GM12878 (cell line): ENCODE results near the gene ATXN7L1. TPM values are rescaled to one million over a fixed set of nuclear protein-coding genes. Genes with fewer than 3 reads are reported as not detected.

Experiments used
- ATAC-seq: fragments of 200-7000 bp; cut with Tn5 transposase; 3 replicates; pipeline ENCODE4 v1.9.1; 2020; ENCODE audit warnings: mild to moderate bottlenecking, moderate library complexity
- BruUV-seq: library from RNA; stranded (reverse); fragments of 400-500 nt; replicated peaks from 2 replicates; lab custom pipeline; 2021; lab: Mats Ljungman, UMichigan
- CTCF ChIA-PET: fragments of 300-600 bp; sonication (Branson Sonifier 250); formaldehyde crosslinking; extraction: SDS; loops from one replicate; lab custom pipeline; 2021; ENCODE audit warnings: inconsistent platforms; lab: Yijun Ruan, JAX
- POLR2A ChIA-PET: fragments of 350-600 bp; formaldehyde crosslinking; extraction: SDS; loops from one replicate; lab custom pipeline; 2021; ENCODE audit warnings: inconsistent platforms; lab: Charles Lee
- RAD21 ChIA-PET: fragments of 300-600 bp; sonication (Branson Sonifier 250); formaldehyde crosslinking; loops from one replicate; lab custom pipeline; 2023; ENCODE audit warnings: antibody characterized with exemption; ENCODE audit not compliant: unreplicated experiment; lab: Charles Lee
- SMC1A ChIA-PET: fragments of 300-600 bp; sonication (Branson Sonifier 250); formaldehyde crosslinking; loops from one replicate; lab custom pipeline; 2023; ENCODE audit not compliant: unreplicated experiment, uncharacterized antibody; lab: Charles Lee
- DNase-seq: peaks from one replicate; pipeline ENCODE4 v3.0.0-alpha.2; 2011; ENCODE audit warnings: low read depth, low spot score
- FAIRE-seq: peaks from 3 replicates; lab custom pipeline; 2011; peaks lifted over from hg19 to GRCh38; lab: Jason Lieb, UNC
- H2AFZ ChIP-seq: 2 replicates; pipeline ENCODE4 v1.6.0; 2011; ENCODE audit warnings: low read depth, low read length, control low read depth; ENCODE audit not compliant: control insufficient read depth
- H3K27ac ChIP-seq: 2 replicates; pipeline ENCODE4 v1.5.1; 2011; ENCODE audit warnings: control low read depth; ENCODE audit not compliant: control insufficient read depth, insufficient read depth
- H3K27me3 ChIP-seq, 2 experiments: replicated peaks in 1 of 2; 2 replicates each; pipeline versions ENCODE4 v1.6.0 to v1.6.1; 2011; ENCODE audit warnings: low read length in 1 of 2; ENCODE audit not compliant: control insufficient read depth in 2 of 2, insufficient read depth in 2 of 2
- H3K36me3 ChIP-seq, 2 experiments: 2 replicates each; pipeline ENCODE4 v1.5.1; 2011; ENCODE audit warnings: low read length in 1 of 2; ENCODE audit not compliant: control insufficient read depth in 2 of 2, insufficient read depth in 2 of 2
- H3K4me1 ChIP-seq: 2 replicates; pipeline ENCODE4 v1.6.1; 2011; ENCODE audit warnings: mild to moderate bottlenecking, low read length, moderate library complexity, mixed read lengths; ENCODE audit not compliant: control insufficient read depth, insufficient read depth
- H3K4me2 ChIP-seq: 2 replicates; pipeline ENCODE4 v1.6.0; 2011; ENCODE audit warnings: control low read depth; ENCODE audit not compliant: control insufficient read depth, insufficient read depth
- H3K4me3 ChIP-seq: fragments of 200-600 bp; sonication (generic); 2 replicates; pipeline ENCODE4 v1.5.1; 2016
- H3K79me2 ChIP-seq: 2 replicates; pipeline ENCODE4 v1.6.0; 2011; ENCODE audit warnings: low read length; ENCODE audit not compliant: control insufficient read depth, insufficient read depth
- H3K9ac ChIP-seq: 2 replicates; pipeline ENCODE4 v1.8.0; 2011; ENCODE audit warnings: low read length, control low read depth, mixed read lengths; ENCODE audit not compliant: control insufficient read depth, insufficient read depth
- H3K9me3 ChIP-seq: replicated peaks from 3 replicates; pipeline ENCODE4 v1.5.1; 2011; ENCODE audit warnings: mild to moderate bottlenecking, low read length; ENCODE audit not compliant: control insufficient read depth, insufficient read depth
- H4K20me1 ChIP-seq: 2 replicates; pipeline ENCODE4 v1.6.0; 2011; ENCODE audit not compliant: control insufficient read depth, insufficient read depth
- CBX3 ChIP-seq: fragments of 200-600 bp; sonication (generic); IDR thresholded peaks from 2 replicates; pipeline ENCODE4 v1.6.1; 2016; ENCODE audit warnings: low read depth, borderline replicate concordance
- CEBPB ChIP-seq, 2 experiments: fragments of 150-350 bp in 1 of 2; IDR thresholded peaks; 2 replicates each; pipeline ENCODE4 v1.6.1; 2012 to 2014; ENCODE audit warnings: low read depth in 2 of 2, low read length in 2 of 2, borderline replicate concordance in 1 of 2, inconsistent platforms in 1 of 2
- CUX1 ChIP-seq: IDR thresholded peaks from 2 replicates; pipeline ENCODE4 v1.6.1; 2012; ENCODE audit warnings: improper control_type of control experiment, low read depth, low read length; ENCODE audit not compliant: insufficient replicate concordance
- EED ChIP-seq: sonication (generic); IDR thresholded peaks from 2 replicates; pipeline ENCODE4 v1.6.1; 2016; ENCODE audit warnings: antibody characterized with exemption, low read depth
- ELK1 ChIP-seq: IDR thresholded peaks from 2 replicates; pipeline ENCODE4 v1.6.1; 2012; ENCODE audit warnings: low read depth, low read length, improper control_type of control experiment
- EP300 ChIP-seq, 2 experiments: fragments of 150-350 bp in 1 of 2; IDR thresholded peaks; 2 replicates each; pipeline ENCODE4 v1.6.1; 2011 to 2012; ENCODE audit warnings: low read depth in 2 of 2, low read length in 2 of 2, borderline replicate concordance in 1 of 2, improper control_type of control experiment in 1 of 2, inconsistent platforms in 1 of 2; ENCODE audit not compliant: control insufficient read depth in 1 of 2
- IKZF1 ChIP-seq: fragments of 450-650 bp; conservative IDR thresholded peaks from 2 replicates; pipeline ENCODE4 v1.6.1; 2017; ENCODE audit warnings: antibody characterized with exemption, mild to moderate bottlenecking
- IRF4 ChIP-seq: IDR thresholded peaks from 2 replicates; pipeline ENCODE4 v1.6.1; 2011; ENCODE audit warnings: low read depth, low read length
- JUNB ChIP-seq: IDR thresholded peaks from 2 replicates; pipeline ENCODE4 v1.6.1; 2016; ENCODE audit warnings: antibody characterized with exemption, mild to moderate bottlenecking
- RELA ChIP-seq: fragments of 450-650 bp; IDR thresholded peaks from 2 replicates; pipeline ENCODE4 v1.8.0; 2014; ENCODE audit warnings: borderline replicate concordance; ENCODE audit not compliant: partially characterized antibody
- SP1 ChIP-seq: IDR thresholded peaks from one replicate; pipeline ENCODE4 v1.6.1; 2011; ENCODE audit warnings: low read depth, low read length
- SPI1 ChIP-seq: IDR thresholded peaks from 2 replicates; pipeline ENCODE4 v1.6.1; 2011; ENCODE audit warnings: low read depth, mild to moderate bottlenecking, low read length, moderate library complexity, borderline replicate concordance; ENCODE audit not compliant: insufficient read depth
- SUPT20H ChIP-seq: IDR thresholded peaks from 2 replicates; pipeline ENCODE4 v1.6.1; 2011; ENCODE audit warnings: low read depth, mild to moderate bottlenecking, low read length, moderate library complexity, borderline replicate concordance; ENCODE audit not compliant: control insufficient read depth
- TCF12 ChIP-seq: IDR thresholded peaks from 2 replicates; pipeline ENCODE4 v1.6.1; 2011; ENCODE audit warnings: low read depth, mild to moderate bottlenecking, low read length
- ZNF274 ChIP-seq: IDR thresholded peaks from one replicate; pipeline ENCODE4 v1.8.0; 2011; ENCODE audit not compliant: insufficient read length, insufficient read depth
- WGBS: methylation state at CpG from one replicate; pipeline ENCODE4 v1.1.6; 2016; ENCODE audit warnings: low lambda C conversion rate; ENCODE audit not compliant: insufficient replicate concordance, insufficient coverage; ENCODE audit errors: missing lambda C conversion rate; 5-methylcytosine and 5-hydroxymethylcytosine counted together
- in situ Hi-C: fragments of 300-500 bp; cut with MboI; formaldehyde crosslinking; loops from 9 replicates; pipeline ENCODE4 v1.14.3; 2018; ENCODE audit warnings: mixed read lengths
- intact Hi-C: fragments of 100-400 bp; cut with micrococcal nuclease; formaldehyde crosslinking; loops from one replicate; pipeline ENCODE4 v1.14.2; 2022; ENCODE audit not compliant: unreplicated experiment
- polyA plus RNA-seq, 11 experiments: library from polyadenylated mRNA; depleted of rRNA in 4 of 11; unstranded in 6 of 11; stranded (reverse) in 5 of 11; fragments of >200 nt; fragmentation: Nextera tagmentation in 4 of 11; fragmentation: Illumina TruSeq in 1 of 11; extraction: Ambion mirVana in 4 of 11; extraction: Trizol in 1 of 11; gene quantifications; 1 replicate in 1 of 11; 2 replicates in 10 of 11; pipeline versions ENCODE4 v1.2.1 to v1.2.3, GENCODE V29; 2011 to 2016; ENCODE audit warnings: inconsistent platforms in 2 of 11, missing spikeins in 2 of 11, low read depth in 1 of 11
- total RNA-seq, 4 experiments: library from RNA; depleted of rRNA in 3 of 4; stranded (reverse); fragments of >200 nt in 3 of 4; fragmentation: Illumina TruSeq in 1 of 4; extraction: Trizol in 1 of 4; gene quantifications; 2 replicates each; pipeline versions ENCODE4 v1.2.1 to v1.2.3, GENCODE V29; 2013 to 2021

Gene ATXN7L1
- total and polyA plus RNA-seq, 10 of the 15 experiments (the other 5 are each of a cell fraction or from before 2014, with no cell fraction given): 0.40 to 2.9 (median 1.2) TPM

- peak; percentile 96 for FAIRE-seq
- ChIA-PET SMC1A (interaction anchor here (0.6 to 12.3 kb wide), 21 partner anchors 9 to 913 kb away, joined by 3 to 182 read pairs (median 4); no protein-coding TSS in a partner anchor), CTCF (interaction anchor here (0.7 to 5.9 kb wide), 9 partner anchors 9 to 249 kb away, joined by 3 to 45 read pairs (median 6); no protein-coding TSS in a partner anchor), RAD21 (interaction anchor here (0.6 to 5.7 kb wide), 11 partner anchors 8 to 473 kb away, joined by 3 to 99 read pairs (median 4); no protein-coding TSS in a partner anchor), POLR2A (interaction anchor here (0.8 to 2.4 kb wide), 5 partner anchors 10 to 263 kb away, joined by 3 to 7 read pairs (median 5); no protein-coding TSS in a partner anchor)
- DNase-seq: peak; percentile 99
- no peak overlapping the region for H2AFZ ChIP-seq
- peak overlapping the region; percentile 76 for H3K27ac ChIP-seq
- no peaks in the 10 kb centered on the region for H4K20me1 ChIP-seq
- peaks cover 3% of the 10 kb centered on the region; the same call in 2 of the 3 replicates for H3K9me3 ChIP-seq
- H3K4me2 ChIP-seq: peak overlapping the region; percentile 76
- TSS peak; percentile 99 for BruUV-seq
- intact Hi-C loops: loop anchor here (2.0 to 5.0 kb wide), 3 partner anchors 40 to 68 kb away; partner anchors contain the start of gene ATXN7L1
- H3K36me3 ChIP-seq: no peaks in the 10 kb centered on the region
- in situ Hi-C loops: loop anchor here (10.0 kb wide), 1 partner anchor 1066 kb away; no protein-coding TSS in a partner anchor
- H3K4me3 ChIP-seq: no peak overlapping the region
- peaks cover 40% of the 10 kb centered on the region for H3K4me1 ChIP-seq
- H3K79me2 ChIP-seq: no peaks in the 10 kb centered on the region
- ATAC-seq: peak; percentile 92
- H3K9ac ChIP-seq: peak overlapping the region; percentile 19; the same call in 1 of the 2 replicates
- no peaks in the 10 kb centered on the region for H3K27me3 ChIP-seq
- WGBS: 6% methylated on average over 8 of the region's 8 CpGs
- TF ChIP-seq ZNF274 (no peak), CEBPB (IDR thresholded peaks at IDR 0.05; ENCODE audit: borderline replicate concordance in 1 of 2, low read depth in 2 of 2, low read length in 2 of 2) (peak in 1 of 2 experiments; percentile 97; a peak in 2 of 4 replicates), RELA (peak; percentile 94), TCF12 (peak; percentile 89), JUNB (peak; percentile 99), EED (peak; percentile 91), ELK1 (no peak), IRF4 (peak; percentile 100), SPI1 (peak; percentile 98), SP1 (peak; percentile 84), EP300 (IDR thresholded peaks at IDR 0.05; ENCODE audit: borderline replicate concordance in 1 of 2, control insufficient read depth in 1 of 2, low read depth in 2 of 2, low read length in 2 of 2) (peak; percentile 99 to 100), IKZF1 (peak; percentile 93), SUPT20H (no peak), CBX3 (no peak), CUX1 (peak; percentile 86)
Measured at GRCh38 chr7:105808703-105809590, 67.5 kb downstream of the ATXN7L1 start.
